ENCODE data around the gene SIL1. TPM values are rescaled to one million over a fixed set of nuclear protein-coding genes. Genes with fewer than 3 reads are reported as not detected.

Gene SIL1
- total and polyA plus RNA-seq, 9 of the 15 experiments (the other 6 are each of a cell fraction or from before 2014, with no cell fraction given), result 1.3 to 30.5 (median 18.1) TPM

DNA sequence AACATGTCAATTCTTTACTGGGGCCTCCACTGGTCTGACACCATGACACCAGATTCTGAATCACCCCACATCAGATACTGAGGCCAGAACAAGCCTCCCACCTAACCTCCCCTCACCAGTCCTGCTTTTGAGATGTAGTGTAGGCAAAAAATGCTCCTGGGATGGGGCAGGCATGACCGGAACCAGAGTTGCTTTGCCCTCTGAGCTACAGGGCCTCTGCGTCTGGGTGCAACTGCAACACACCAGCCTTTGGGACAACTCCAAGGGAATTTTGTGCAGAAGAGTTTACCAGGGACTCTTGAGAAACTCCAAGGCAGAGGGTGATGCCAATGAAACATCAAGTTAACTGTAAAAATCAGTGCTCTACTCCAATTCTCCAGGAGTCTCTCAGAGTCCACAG is 79.4 kb downstream of the SIL1 start:
- ChIA-PET CTCF (ENCODE audit: low intra/inter-chr PET ratio) (no interaction called here), POLR2A (no interaction called here)
- FAIRE-seq (no peak), DNase-seq (ENCODE audit: extremely low read depth in 1 of 4, low spot score in 3 of 4) (no peak), ATAC-seq (no peak)
- intact Hi-C loops (cut with micrococcal nuclease), result no loop called here
- peaks cover 14% of the 10 kb centered on the region; the same call in 2 of the 3 replicates for H3K36me3 ChIP-seq (ENCODE audit: control insufficient read depth, insufficient read depth, low read length)
- 85% methylated on average over 2 of the region's 2 CpGs for WGBS (ENCODE audit: insufficient coverage, low coverage, missing lambda C conversion rate)
- no peak overlapping the region for H3K9ac ChIP-seq (ENCODE audit: insufficient read depth in 1 of 2, low read depth in 2 of 2, low read length in 2 of 2)
- H3K4me1 ChIP-seq (replicated peaks in 1 of 2; ENCODE audit: control insufficient read depth in 2 of 2, insufficient read depth in 2 of 2, low read length in 2 of 2), result no peaks in the 10 kb centered on the region
- no peaks in the 10 kb centered on the region for H4K20me1 ChIP-seq (replicated peaks; ENCODE audit: control insufficient read depth, insufficient read depth, low read length)
- no peak overlapping the region for H3K4me2 ChIP-seq (ENCODE audit: insufficient read depth, low read length)
- H2AFZ ChIP-seq (ENCODE audit: low read depth, low read length), result no peak overlapping the region
- no TSS peak for BruUV-seq (replicated peaks)
- no peaks in the 10 kb centered on the region for H3K9me1 ChIP-seq (ENCODE audit: control insufficient read depth, insufficient read depth, low read length)
- H3K4me3 ChIP-seq, result no peak overlapping the region
- H3K27me3 ChIP-seq (ENCODE audit: control insufficient read depth in 2 of 2, insufficient read depth in 2 of 2, low read length in 2 of 2), result no peaks in the 10 kb centered on the region
- no peaks in the 10 kb centered on the region for H3K79me2 ChIP-seq (ENCODE audit: control insufficient read depth, insufficient read depth, low read length)
- H3K9me3 ChIP-seq (replicated peaks; ENCODE audit: control insufficient read depth, insufficient read depth, low read depth, low read length), result no peaks in the 10 kb centered on the region
- H3K27ac ChIP-seq (ENCODE audit: extremely low read depth, low read depth, low read length), result no peak overlapping the region
- in situ Hi-C loops (cut with MboI), result no loop called here
- no peak for TF ChIP-seq ZBTB1 (CRISPR knock-in tag; IDR thresholded peaks at IDR 0.05; ENCODE audit: borderline replicate concordance, low read depth)
- TF ChIP-seq, protein P1, sequence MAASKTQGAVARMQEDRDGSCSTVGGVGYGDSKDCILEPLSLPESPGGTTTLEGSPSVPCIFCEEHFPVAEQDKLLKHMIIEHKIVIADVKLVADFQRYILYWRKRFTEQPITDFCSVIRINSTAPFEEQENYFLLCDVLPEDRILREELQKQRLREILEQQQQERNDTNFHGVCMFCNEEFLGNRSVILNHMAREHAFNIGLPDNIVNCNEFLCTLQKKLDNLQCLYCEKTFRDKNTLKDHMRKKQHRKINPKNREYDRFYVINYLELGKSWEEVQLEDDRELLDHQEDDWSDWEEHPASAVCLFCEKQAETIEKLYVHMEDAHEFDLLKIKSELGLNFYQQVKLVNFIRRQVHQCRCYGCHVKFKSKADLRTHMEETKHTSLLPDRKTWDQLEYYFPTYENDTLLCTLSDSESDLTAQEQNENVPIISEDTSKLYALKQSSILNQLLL (CRISPR knock-in tag; IDR thresholded peaks at IDR 0.05; ENCODE audit: borderline replicate concordance), result no peak
- TF ChIP-seq, protein P2, sequence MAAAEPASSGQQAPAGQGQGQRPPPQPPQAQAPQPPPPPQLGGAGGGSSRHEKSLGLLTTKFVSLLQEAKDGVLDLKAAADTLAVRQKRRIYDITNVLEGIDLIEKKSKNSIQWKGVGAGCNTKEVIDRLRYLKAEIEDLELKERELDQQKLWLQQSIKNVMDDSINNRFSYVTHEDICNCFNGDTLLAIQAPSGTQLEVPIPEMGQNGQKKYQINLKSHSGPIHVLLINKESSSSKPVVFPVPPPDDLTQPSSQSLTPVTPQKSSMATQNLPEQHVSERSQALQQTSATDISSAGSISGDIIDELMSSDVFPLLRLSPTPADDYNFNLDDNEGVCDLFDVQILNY (CRISPR knock-in tag; IDR thresholded peaks at IDR 0.05), result no peak
- TF ChIP-seq ZNF124 (CRISPR knock-in tag; IDR thresholded peaks at IDR 0.05), result no peak
- TF ChIP-seq TSC22D4 (tag; IDR thresholded peaks at IDR 0.05), result no peak
- no peak for TF ChIP-seq EP300 (IDR thresholded peaks at IDR 0.05; ENCODE audit: low read length)
- TF ChIP-seq, protein P3, sequence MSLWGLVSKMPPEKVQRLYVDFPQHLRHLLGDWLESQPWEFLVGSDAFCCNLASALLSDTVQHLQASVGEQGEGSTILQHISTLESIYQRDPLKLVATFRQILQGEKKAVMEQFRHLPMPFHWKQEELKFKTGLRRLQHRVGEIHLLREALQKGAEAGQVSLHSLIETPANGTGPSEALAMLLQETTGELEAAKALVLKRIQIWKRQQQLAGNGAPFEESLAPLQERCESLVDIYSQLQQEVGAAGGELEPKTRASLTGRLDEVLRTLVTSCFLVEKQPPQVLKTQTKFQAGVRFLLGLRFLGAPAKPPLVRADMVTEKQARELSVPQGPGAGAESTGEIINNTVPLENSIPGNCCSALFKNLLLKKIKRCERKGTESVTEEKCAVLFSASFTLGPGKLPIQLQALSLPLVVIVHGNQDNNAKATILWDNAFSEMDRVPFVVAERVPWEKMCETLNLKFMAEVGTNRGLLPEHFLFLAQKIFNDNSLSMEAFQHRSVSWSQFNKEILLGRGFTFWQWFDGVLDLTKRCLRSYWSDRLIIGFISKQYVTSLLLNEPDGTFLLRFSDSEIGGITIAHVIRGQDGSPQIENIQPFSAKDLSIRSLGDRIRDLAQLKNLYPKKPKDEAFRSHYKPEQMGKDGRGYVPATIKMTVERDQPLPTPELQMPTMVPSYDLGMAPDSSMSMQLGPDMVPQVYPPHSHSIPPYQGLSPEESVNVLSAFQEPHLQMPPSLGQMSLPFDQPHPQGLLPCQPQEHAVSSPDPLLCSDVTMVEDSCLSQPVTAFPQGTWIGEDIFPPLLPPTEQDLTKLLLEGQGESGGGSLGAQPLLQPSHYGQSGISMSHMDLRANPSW (CRISPR knock-in tag; IDR thresholded peaks at IDR 0.05), result no peak
- no peak for TF ChIP-seq SAFB (IDR thresholded peaks at IDR 0.05; ENCODE audit: borderline replicate concordance, low read depth, low read length)
- TF ChIP-seq ELF2 (CRISPR knock-in tag; IDR thresholded peaks at IDR 0.05), result no peak
- TF ChIP-seq FIP1L1 (IDR thresholded peaks at IDR 0.05; ENCODE audit: low read depth, low read length, poor library complexity, severe bottlenecking), result no peak
- no peak for TF ChIP-seq RBM39 (optimal IDR thresholded peaks at IDR 0.05; ENCODE audit: low read depth, low read length)
- TF ChIP-seq SMARCE1 (IDR thresholded peaks at IDR 0.05), result no peak
- no peak for TF ChIP-seq CREBBP (IDR thresholded peaks at IDR 0.05; ENCODE audit: low read depth, low read length)
